ENCODE results near the gene FTCD. TPM values are rescaled to one million over a fixed set of nuclear protein-coding genes. Genes with fewer than 3 reads are reported as not detected.

Gene FTCD
- total and polyA plus RNA-seq, 12 donors = 0.14 to 4.4 (median 1.1) TPM

- H3K4me3 ChIP-seq = no peak overlapping the region
- H3K27ac ChIP-seq = no peak overlapping the region
- peaks cover 0 to 12% (median 7%) of the 10 kb centered on the region in 9 donors for H3K4me1 ChIP-seq
- intact Hi-C loops (cut with DNase I) = no loop called here
- no peak for TF ChIP-seq CTCF (IDR thresholded peaks at IDR 0.05)
- ATAC-seq = no peak
- no peak for DNase-seq
- H3K36me3 ChIP-seq = no peaks in the 10 kb centered on the region
- peaks cover 0 to 8% (median 0%) of the 10 kb centered on the region in 7 donors for H3K27me3 ChIP-seq
- 90 to 94% methylated on average over 1 of the region's 1 CpG for WGBS, 2 donors
- H3K9me3 ChIP-seq = peaks cover 0 to 37% (median 15%) of the 10 kb centered on the region in 11 donors
These were observed 67.7 kb downstream of the FTCD start for GRCh38 chr21:46087641-46088040.

Other genes starting within 250 kb of the FTCD start
- 100 to 1,000 TPM in 5 of 10 donors, 10 to 100 TPM in 5; 71.9 to 260 (median 100) TPM for gene COL6A1, start 173.8 kb downstream of the FTCD start, total RNA-seq
- 100 to 1,000 TPM; 209 to 388 TPM for gene COL6A1, start 173.8 kb downstream of the FTCD start, polyA plus RNA-seq
- 100 to 1,000 TPM in 8 of 10 donors, 10 to 100 TPM in 2; 76.6 to 370 (median 119) TPM for gene COL6A2, start 57.5 kb downstream of the FTCD start, total RNA-seq
- 100 to 1,000 TPM; 301 to 363 TPM for gene COL6A2, start 57.5 kb downstream of the FTCD start, polyA plus RNA-seq
- 1 to 10 TPM; 4.7 to 9.8 (median 8.2) TPM for gene SPATC1L, start 28.9 kb upstream of the FTCD start, total RNA-seq
- 10 to 100 TPM; 12.7 to 14.6 TPM for gene SPATC1L, start 28.9 kb upstream of the FTCD start, polyA plus RNA-seq
- 10 to 100 TPM; 30.5 to 74.7 (median 40.7) TPM for gene LSS, start 73.2 kb upstream of the FTCD start, total RNA-seq
- 10 to 100 TPM; 22.5 to 44.0 TPM for gene LSS, start 73.2 kb upstream of the FTCD start, polyA plus RNA-seq
- 10 to 100 TPM; 45.6 to 68.4 (median 53.9) TPM for gene MCM3AP, start 130.0 kb upstream of the FTCD start, total RNA-seq
- 10 to 100 TPM; 31.0 to 37.1 TPM for gene MCM3AP, start 130.0 kb upstream of the FTCD start, polyA plus RNA-seq
- 10 to 100 TPM; 11.9 to 25.7 (median 16.7) TPM for gene YBEY, start 130.8 kb upstream of the FTCD start, total RNA-seq
- 10 to 100 TPM; 15.8 to 18.1 TPM for gene YBEY, start 130.8 kb upstream of the FTCD start, polyA plus RNA-seq
- gene C21orf58, start 168.3 kb upstream of the FTCD start, total RNA-seq = 1 to 10 TPM in 8 of 10 donors, under 1 TPM in 2; 0.98 to 2.0 (median 1.3) TPM
- gene C21orf58, start 168.3 kb upstream of the FTCD start, polyA plus RNA-seq = 1 to 10 TPM in 1 of 2 donors, under 1 TPM in 1; 0.51 to 2.9 TPM
- 10 to 100 TPM; 17.5 to 58.6 (median 29.7) TPM for gene PCNT, start 168.6 kb upstream of the FTCD start, total RNA-seq
- gene PCNT, start 168.6 kb upstream of the FTCD start, polyA plus RNA-seq = 10 to 100 TPM; 23.0 to 25.4 TPM